GM19099 (cell line): Measurements from ENCODE around the gene GOLM1.

Experiments
- POLR2A ChIP-seq: IDR thresholded peaks from 3 replicates; pipeline ENCODE4 v1.6.1; 2011; ENCODE audit warnings: low read depth; ENCODE audit not compliant: insufficient read length; ENCODE audit errors: extremely low read depth

The GOLM1 gene

GRCh38 chr9:85981369-85981768 lies 118.0 kb downstream of the GOLM1 start:
- no peak for TF ChIP-seq POLR2A

GRCh38 chr9:85978496-85978895 lies 120.9 kb downstream of the GOLM1 start:
- TF ChIP-seq POLR2A: no peak
